GM19043 (cell line): ENCODE results near the gene SRSF6.
"Not testable (repeated sequence)": the region's sequence is repeated elsewhere in the genome, so short reads cannot be mapped to it uniquely, and the experiment has no call there.

Source experiments
- ATAC-seq: cut with Tn5 transposase; IDR thresholded peaks from one replicate; pipeline ENCODE4 v1.9.1; 2021; ENCODE audit warnings: low read depth; ENCODE audit not compliant: unreplicated experiment

SRSF6 gene

GRCh38 chr20:43448748-43449535 lies 8.8 kb upstream of the SRSF6 start:
- ATAC-seq = no peak

GRCh38 chr20:43450841-43451799 lies 6.6 kb upstream of the SRSF6 start:
- no peak for ATAC-seq

- no peak for ATAC-seq
These were observed 5.1 kb upstream of the SRSF6 start for GRCh38 chr20:43452404-43453126.

GRCh38 chr20:43456252-43456651 lies 1.4 kb upstream of the SRSF6 start:
- not testable (repeated sequence) for ATAC-seq

- ATAC-seq = peak; percentile 83
These were observed 672 bp upstream of the SRSF6 start for GRCh38 chr20:43456809-43457639.

GRCh38 chr20:43458422-43458924 lies 777 bp downstream of the SRSF6 start:
- no peak for ATAC-seq

- no peak for ATAC-seq
These were observed 1.6 kb downstream of the SRSF6 start for GRCh38 chr20:43459022-43459942.

- ATAC-seq = no peak
These were observed 2.6 kb downstream of the SRSF6 start for GRCh38 chr20:43460172-43460829.

GRCh38 chr20:43460830-43461200 lies 3.1 kb downstream of the SRSF6 start:
- no peak for ATAC-seq

GRCh38 chr20:43461894-43462659 lies 4.4 kb downstream of the SRSF6 start:
- ATAC-seq = no peak

- ATAC-seq = no peak
These were observed 5.2 kb downstream of the SRSF6 start for GRCh38 chr20:43462660-43463526.

- ATAC-seq = no peak
These were observed 6.0 kb downstream of the SRSF6 start for GRCh38 chr20:43463527-43464218.

GRCh38 chr20:43464219-43464790 lies 6.6 kb downstream of the SRSF6 start:
- no peak for ATAC-seq

GRCh38 chr20:43465625-43465943 lies 7.9 kb downstream of the SRSF6 start:
- ATAC-seq = no peak

GRCh38 chr20:43467589-43467988 lies 9.9 kb downstream of the SRSF6 start:
- ATAC-seq = no peak
